GM06990 (cell line): ENCODE results near the gene CELF2.

Experiments used
- DNase-seq: peaks from one replicate; pipeline ENCODE4 v3.0.0-alpha.2; 2011; ENCODE audit not compliant: insufficient read length; ENCODE audit errors: extremely low read depth
- H3K27me3 ChIP-seq: replicated peaks from 2 replicates; pipeline ENCODE4 v1.6.0; 2011; ENCODE audit warnings: low read length; ENCODE audit not compliant: control insufficient read depth, insufficient read depth
- H3K36me3 ChIP-seq: 2 replicates; pipeline ENCODE4 v1.5.1; 2011; ENCODE audit warnings: low read length; ENCODE audit not compliant: control insufficient read depth, insufficient read depth
- H3K4me3 ChIP-seq: replicated peaks from 2 replicates; pipeline ENCODE4 v1.5.1; 2011; ENCODE audit warnings: low read depth, mild to moderate bottlenecking, control low read depth, low read length
- TF ChIP-seq, protein P1 (sequence below): IDR thresholded peaks from 2 replicates; pipeline ENCODE4 v1.5.1; 2011; ENCODE audit warnings: low read length, control low read depth, mild to moderate bottlenecking, inconsistent platforms; ENCODE audit not compliant: insufficient read depth, poor library complexity, severe bottlenecking

The CELF2 gene

DNA sequence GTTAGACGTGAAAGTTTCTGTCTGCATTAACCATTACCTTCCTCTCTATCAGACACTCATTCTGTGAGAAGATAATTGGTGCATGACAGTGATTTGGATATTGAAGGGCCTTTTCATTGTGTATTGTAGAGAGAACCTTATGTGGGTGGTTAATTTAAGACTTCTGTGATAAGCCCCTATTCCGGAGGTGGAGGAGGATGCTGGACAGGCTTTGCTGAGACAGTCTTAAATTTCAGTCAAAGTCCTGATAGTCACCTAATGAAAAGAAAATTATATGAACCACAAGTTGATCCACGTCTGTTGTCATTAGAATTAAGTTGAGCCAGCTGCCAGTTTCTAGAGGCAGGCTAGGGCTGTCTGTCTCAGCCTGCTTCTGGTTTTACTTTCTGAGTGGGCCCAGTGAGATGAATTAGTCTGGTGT, 62.9 kb downstream of the CELF2 start:
- DNase-seq = peak; percentile 40
- TF ChIP-seq, protein P1, sequence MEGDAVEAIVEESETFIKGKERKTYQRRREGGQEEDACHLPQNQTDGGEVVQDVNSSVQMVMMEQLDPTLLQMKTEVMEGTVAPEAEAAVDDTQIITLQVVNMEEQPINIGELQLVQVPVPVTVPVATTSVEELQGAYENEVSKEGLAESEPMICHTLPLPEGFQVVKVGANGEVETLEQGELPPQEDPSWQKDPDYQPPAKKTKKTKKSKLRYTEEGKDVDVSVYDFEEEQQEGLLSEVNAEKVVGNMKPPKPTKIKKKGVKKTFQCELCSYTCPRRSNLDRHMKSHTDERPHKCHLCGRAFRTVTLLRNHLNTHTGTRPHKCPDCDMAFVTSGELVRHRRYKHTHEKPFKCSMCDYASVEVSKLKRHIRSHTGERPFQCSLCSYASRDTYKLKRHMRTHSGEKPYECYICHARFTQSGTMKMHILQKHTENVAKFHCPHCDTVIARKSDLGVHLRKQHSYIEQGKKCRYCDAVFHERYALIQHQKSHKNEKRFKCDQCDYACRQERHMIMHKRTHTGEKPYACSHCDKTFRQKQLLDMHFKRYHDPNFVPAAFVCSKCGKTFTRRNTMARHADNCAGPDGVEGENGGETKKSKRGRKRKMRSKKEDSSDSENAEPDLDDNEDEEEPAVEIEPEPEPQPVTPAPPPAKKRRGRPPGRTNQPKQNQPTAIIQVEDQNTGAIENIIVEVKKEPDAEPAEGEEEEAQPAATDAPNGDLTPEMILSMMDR = no peak
- H3K4me3 ChIP-seq = no peak overlapping the region
- no peaks in the 10 kb centered on the region for H3K27me3 ChIP-seq
- H3K36me3 ChIP-seq = no peaks in the 10 kb centered on the region

DNA sequence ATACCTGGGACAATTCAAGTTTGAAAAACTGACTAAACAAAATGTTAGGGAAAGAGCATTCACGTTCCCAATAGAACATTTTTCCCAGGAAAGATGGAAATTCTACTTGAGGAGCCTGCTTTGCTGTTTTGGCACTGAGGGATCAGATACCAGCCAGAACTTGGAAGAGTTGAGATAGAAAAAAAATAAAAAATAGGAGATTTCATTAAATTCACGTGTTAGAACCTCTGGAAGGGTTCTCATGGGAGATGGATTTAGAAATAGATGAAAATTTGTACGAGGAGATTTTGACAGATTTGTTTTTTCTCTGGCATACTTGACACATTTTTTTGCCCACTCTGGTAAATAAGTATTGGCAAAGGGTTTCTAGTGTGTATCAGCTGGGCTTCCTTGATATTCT, 63.7 kb downstream of the CELF2 start:
- no peak for DNase-seq
- no peaks in the 10 kb centered on the region for H3K36me3 ChIP-seq
- H3K4me3 ChIP-seq = no peak overlapping the region
- H3K27me3 ChIP-seq = no peaks in the 10 kb centered on the region
- TF ChIP-seq, protein P1 = no peak

DNA sequence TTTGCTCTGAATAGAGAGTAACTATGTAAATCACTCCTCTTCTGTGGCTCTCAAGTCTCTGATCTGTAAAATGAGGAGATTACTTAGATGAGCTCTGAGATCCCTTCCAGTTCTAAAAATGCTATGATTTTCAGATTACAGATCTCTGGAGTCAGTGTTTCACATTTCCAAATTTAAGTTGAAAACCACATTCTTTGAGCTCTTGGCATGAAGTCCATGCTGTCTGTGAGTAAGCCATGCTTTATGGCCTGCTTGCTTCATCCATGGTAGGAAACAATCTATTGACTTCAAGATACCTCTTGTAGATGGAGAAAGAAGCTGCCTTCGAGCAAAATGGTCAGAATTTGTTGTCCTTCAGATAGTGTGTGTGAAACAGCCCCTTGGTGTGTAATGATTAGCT, 64.9 kb downstream of the CELF2 start:
- H3K27me3 ChIP-seq = no peaks in the 10 kb centered on the region
- TF ChIP-seq, protein P1 = no peak

DNA sequence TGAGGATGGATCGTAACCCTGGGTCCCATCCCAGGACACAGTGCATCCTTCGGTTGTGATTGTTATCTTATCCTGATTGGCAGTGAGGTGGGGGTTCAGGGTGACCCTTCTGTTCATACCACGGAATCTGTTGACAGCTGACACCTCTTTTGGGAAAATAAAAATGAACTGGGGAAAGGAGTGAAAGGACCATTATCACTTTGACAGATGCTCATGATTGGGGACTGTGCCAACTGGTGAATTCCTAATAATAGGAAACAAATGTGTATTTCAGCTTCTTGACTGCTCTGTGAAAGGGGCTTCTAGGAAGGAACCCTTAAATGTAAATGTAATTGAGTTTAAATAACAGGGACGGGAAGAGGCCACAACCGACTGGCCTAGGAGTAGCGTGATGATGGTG, 65.4 kb downstream of the CELF2 start:
- no peak for DNase-seq
- Histone ChIP-seq H3K4me3 (no peak overlapping the region), H3K36me3 (no peaks in the 10 kb centered on the region), H3K27me3 (no peaks in the 10 kb centered on the region)
- TF ChIP-seq, protein P1 = no peak

More for the DNA sequence above, 64.9 kb downstream of the CELF2 start:
- no peak for DNase-seq
- no peaks in the 10 kb centered on the region for H3K36me3 ChIP-seq
- H3K4me3 ChIP-seq = no peak overlapping the region

GRCh38 chr10:11085545-11085944, 67.9 kb downstream of the CELF2 start:
- Histone ChIP-seq H3K27me3 (no peaks in the 10 kb centered on the region), H3K4me3 (no peak overlapping the region), H3K36me3 (no peaks in the 10 kb centered on the region)
- DNase-seq = no peak
- TF ChIP-seq, protein P1 = no peak

GRCh38 chr10:11086177-11086840, 68.6 kb downstream of the CELF2 start:
- H3K4me3 ChIP-seq = no peak overlapping the region
- DNase-seq = no peak
- H3K27me3 ChIP-seq = no peaks in the 10 kb centered on the region
- no peaks in the 10 kb centered on the region for H3K36me3 ChIP-seq
- TF ChIP-seq, protein P1 = no peak
